Measurements from ENCODE around the gene ACD. TPM values are rescaled to one million over a fixed set of nuclear protein-coding genes. Genes with fewer than 3 reads are reported as not detected.

ACD gene
- total RNA-seq, 1 experiment from 2014 or later: 44.0 TPM

- intact Hi-C loops (cut with micrococcal nuclease; ENCODE audit: unreplicated experiment): no loop called here
- BruUV-seq (replicated peaks): no TSS peak
Measured at GRCh38 chr16:67647681-67648080, 12.4 kb downstream of the ACD start.

GRCh38 chr16:67647111-67647651 is 12.9 kb downstream of the ACD start:
- TF ChIP-seq CTCF (IDR thresholded peaks at IDR 0.05; ENCODE audit: unreplicated experiment): no peak
- H3K4me3 Mint-ChIP-seq (ENCODE audit: low read depth, unreplicated experiment): no peak overlapping the region
- no peaks in the 10 kb centered on the region for H3K36me3 Mint-ChIP-seq (ENCODE audit: insufficient read depth, unreplicated experiment)
- no peaks in the 10 kb centered on the region for H3K4me1 Mint-ChIP-seq (ENCODE audit: low read depth, unreplicated experiment)
- peaks cover 75% of the 10 kb centered on the region for H3K27me3 Mint-ChIP-seq (ENCODE audit: unreplicated experiment)
- CTCF ChIA-PET: no interaction called here
- no peak overlapping the region for H3K27ac Mint-ChIP-seq (ENCODE audit: unreplicated experiment)
- DNase-seq: no peak
- intact Hi-C loops (cut with micrococcal nuclease; ENCODE audit: unreplicated experiment): no loop called here
- BruUV-seq (replicated peaks): no TSS peak
- no peaks in the 10 kb centered on the region for H3K9me3 Mint-ChIP-seq (ENCODE audit: low read depth, unreplicated experiment)

More at GRCh38 chr16:67647681-67648080, 12.4 kb downstream of the ACD start:
- Mint-ChIP-seq H3K36me3 (ENCODE audit: insufficient read depth, unreplicated experiment) (no peaks in the 10 kb centered on the region), H3K27me3 (ENCODE audit: unreplicated experiment) (peaks cover 80% of the 10 kb centered on the region), H3K4me3 (ENCODE audit: low read depth, unreplicated experiment) (no peak overlapping the region), H3K9me3 (ENCODE audit: low read depth, unreplicated experiment) (no peaks in the 10 kb centered on the region), H3K27ac (ENCODE audit: unreplicated experiment) (no peak overlapping the region), H3K4me1 (ENCODE audit: low read depth, unreplicated experiment) (no peaks in the 10 kb centered on the region)
- DNase-seq: no peak
- no peak for TF ChIP-seq CTCF (IDR thresholded peaks at IDR 0.05; ENCODE audit: unreplicated experiment)
- CTCF ChIA-PET: no interaction called here

GRCh38 chr16:67645397-67646121 is 14.5 kb downstream of the ACD start:
- Mint-ChIP-seq H3K27ac (ENCODE audit: unreplicated experiment) (no peak overlapping the region), H3K4me3 (ENCODE audit: low read depth, unreplicated experiment) (peak overlapping the region; percentile 34), H3K4me1 (ENCODE audit: low read depth, unreplicated experiment) (no peaks in the 10 kb centered on the region), H3K36me3 (ENCODE audit: insufficient read depth, unreplicated experiment) (no peaks in the 10 kb centered on the region), H3K27me3 (ENCODE audit: unreplicated experiment) (peaks cover 59% of the 10 kb centered on the region), H3K9me3 (ENCODE audit: low read depth, unreplicated experiment) (no peaks in the 10 kb centered on the region)
- intact Hi-C loops (cut with micrococcal nuclease; ENCODE audit: unreplicated experiment): no loop called here
- no peak for TF ChIP-seq CTCF (IDR thresholded peaks at IDR 0.05; ENCODE audit: unreplicated experiment)
- CTCF ChIA-PET: interaction anchor here (0.6 to 2.6 kb wide), 5 partner anchors 15 to 124 kb away, joined by 3 to 14 read pairs (median 6); partner anchors contain the start of gene ACD
- no peak for DNase-seq
- no TSS peak for BruUV-seq (replicated peaks)

GRCh38 chr16:67644038-67644437 is 16.0 kb downstream of the ACD start:
- Mint-ChIP-seq H3K4me3 (ENCODE audit: low read depth, unreplicated experiment) (peak overlapping the region; percentile 30), H3K4me1 (ENCODE audit: low read depth, unreplicated experiment) (no peaks in the 10 kb centered on the region), H3K27ac (ENCODE audit: unreplicated experiment) (no peak overlapping the region), H3K36me3 (ENCODE audit: insufficient read depth, unreplicated experiment) (no peaks in the 10 kb centered on the region), H3K9me3 (ENCODE audit: low read depth, unreplicated experiment) (no peaks in the 10 kb centered on the region), H3K27me3 (ENCODE audit: unreplicated experiment) (peaks cover 44% of the 10 kb centered on the region)
- CTCF ChIA-PET: interaction anchor here (0.6 to 2.6 kb wide), 4 partner anchors 16 to 123 kb away, joined by 3 to 14 read pairs (median 6); partner anchors contain the start of gene ACD
- DNase-seq: no peak
- no TSS peak for BruUV-seq (replicated peaks)
- TF ChIP-seq CTCF (IDR thresholded peaks at IDR 0.05; ENCODE audit: unreplicated experiment): no peak
- intact Hi-C loops (cut with micrococcal nuclease; ENCODE audit: unreplicated experiment): loop anchor here (5.0 kb wide), 1 partner anchor 82 kb away; the partner anchor contains the start of gene CTCF

Data from Calu3 (cell line).